ENCODE data around the gene DAAM2.

Gene DAAM2

DNA sequence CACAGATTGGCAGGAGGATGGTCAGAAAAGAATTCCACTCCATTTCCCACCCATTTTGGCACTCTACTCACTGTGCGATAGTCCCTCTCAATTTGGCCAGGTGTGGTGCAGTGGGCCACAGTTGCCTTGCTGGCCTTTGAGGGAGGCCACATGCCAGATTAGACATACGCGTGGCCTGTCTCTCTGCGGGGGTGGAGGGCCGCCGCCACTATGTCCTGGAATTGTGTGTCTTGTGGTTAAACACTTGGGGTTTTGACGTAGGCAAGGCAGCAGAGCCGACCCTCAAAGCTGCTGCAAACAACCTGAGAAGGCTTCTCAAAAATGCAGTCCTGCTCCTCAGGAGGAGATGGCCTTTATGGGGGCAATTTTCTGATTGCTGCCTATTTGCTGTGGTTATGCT lies 4.9 kb upstream of the DAAM2 start:
- no peak for DNase-seq (ENCODE audit: low read depth in 2 of 2, low spot score in 1 of 2)

DNA sequence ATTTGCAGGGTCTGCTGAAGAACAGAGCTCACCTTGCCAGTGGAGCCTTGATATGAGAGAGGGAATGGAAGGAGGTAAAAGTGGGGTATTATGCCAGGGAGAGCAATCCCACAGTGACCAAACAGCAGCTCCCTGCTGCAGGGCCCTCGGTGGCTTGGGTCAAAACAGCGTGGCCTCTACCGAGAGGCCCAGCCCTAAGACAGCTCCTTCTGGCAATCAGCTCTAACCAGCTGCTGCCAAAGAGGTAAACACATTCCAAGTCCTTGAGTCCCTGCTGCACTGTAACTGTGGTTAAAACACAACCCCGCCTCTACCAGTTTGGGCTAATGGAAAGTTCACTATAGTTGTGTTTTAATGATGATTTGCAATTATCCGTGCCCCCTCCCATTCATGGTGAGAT lies 1.4 kb upstream of the DAAM2 start:
- DNase-seq (ENCODE audit: low read depth in 2 of 2, low spot score in 1 of 2) = no peak

DNA sequence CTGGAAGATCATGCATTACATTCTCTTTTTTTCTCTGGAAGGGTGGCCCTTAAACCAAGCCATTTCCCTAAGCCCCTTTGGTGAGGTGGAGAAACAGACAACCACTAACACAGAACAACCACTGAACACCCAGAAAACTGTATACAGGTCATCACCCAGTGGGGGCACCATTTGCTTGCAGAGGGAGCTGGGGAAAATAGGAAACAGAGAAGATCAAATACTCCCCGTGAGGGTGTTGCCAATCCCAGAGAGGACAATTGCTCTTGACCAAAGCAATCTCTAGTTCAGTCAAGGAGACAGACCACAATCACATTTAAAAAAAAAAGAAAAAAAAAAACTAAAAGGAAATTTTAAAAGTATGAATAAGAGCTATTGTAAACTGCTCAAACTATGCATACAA lies 865 bp upstream of the DAAM2 start:
- no peak for DNase-seq (ENCODE audit: low read depth in 2 of 2, low spot score in 1 of 2)

DNA sequence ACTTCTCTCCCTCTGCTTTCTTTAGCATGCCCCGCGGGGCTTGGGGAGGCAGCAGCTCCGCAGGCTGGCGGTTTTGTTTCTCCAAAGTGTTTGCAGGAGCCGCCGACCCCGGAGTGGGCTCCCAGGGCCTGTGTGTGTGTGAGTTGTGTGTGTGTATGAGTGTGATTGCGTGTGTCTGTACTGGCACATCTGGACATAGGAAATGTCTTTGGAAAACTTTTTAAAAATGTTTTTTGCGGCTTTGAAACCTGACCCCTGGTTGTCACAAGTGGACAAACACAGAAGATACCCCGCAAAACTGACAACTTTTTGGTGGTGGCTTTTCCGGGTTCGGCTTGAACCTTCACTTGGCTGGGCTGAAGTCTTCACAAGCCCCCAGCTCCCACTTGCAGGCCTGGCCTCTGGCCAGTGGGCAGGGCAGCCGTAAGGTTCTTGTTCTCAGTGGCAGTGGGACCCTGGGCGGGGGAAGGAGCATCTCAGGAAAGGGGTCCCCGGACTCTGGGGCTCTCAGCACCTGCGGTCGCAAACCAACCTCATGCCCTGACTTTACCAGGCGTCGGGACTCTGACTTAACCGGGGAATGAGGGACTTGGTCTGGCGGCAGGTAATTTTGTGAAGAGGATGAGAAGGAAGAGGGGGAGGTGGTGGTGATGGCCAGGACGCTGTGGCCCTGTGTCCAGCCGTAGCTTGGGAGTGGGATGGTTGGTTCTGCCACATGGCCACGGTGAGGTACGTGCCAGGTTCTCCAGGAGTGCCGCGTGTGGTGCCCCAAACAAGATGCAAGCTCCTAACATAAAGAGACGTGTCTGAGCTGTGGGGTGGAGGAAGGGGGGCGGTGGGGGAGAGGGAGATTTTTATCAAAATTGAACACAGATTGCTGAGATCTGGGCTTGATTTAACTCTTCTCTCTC lies 619 bp downstream of the DAAM2 start:
- DNase-seq (ENCODE audit: low read depth in 2 of 2, low spot score in 1 of 2) = no peak

DNA sequence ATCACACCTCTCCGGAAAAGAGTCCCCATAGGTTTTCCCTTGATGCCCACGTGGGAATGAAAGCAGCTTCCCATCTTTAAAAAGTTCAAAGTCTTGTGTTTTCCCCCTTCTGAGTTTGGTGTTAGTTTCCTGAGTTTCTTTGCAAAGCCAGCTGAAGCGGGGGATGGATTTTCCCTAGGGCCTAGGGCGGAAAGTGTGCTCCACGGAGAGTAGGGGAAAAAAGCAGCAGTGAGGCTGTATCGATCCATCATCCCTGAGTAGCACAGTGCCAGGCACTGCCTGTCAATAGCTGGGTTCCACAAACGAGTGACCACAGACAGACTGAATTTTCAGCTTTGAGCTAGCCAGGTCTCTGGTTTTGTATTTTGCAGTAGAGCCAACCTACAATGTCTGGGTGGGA lies 1.3 kb downstream of the DAAM2 start:
- DNase-seq (ENCODE audit: low read depth in 2 of 2, low spot score in 1 of 2) = no peak

DNA sequence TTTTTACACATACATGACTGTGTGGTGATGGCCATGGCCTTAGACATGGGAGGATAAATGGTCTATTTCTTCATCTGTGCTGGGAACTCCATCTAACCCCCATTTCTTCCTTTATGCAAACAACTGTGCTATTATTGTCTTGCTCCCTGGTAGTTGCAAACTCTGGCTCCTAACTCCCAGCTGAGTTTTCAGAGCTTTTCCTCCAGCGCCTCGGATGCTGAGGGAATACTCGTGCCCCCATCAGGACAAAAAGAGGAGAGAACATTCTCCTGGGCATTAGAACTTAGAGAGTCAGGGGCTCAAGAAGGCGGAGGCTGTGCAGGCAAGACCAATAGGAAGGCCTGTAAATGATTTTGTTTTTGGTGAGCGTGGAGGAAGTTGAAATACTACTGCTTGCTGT lies 2.1 kb downstream of the DAAM2 start:
- DNase-seq (ENCODE audit: low read depth in 2 of 2, low spot score in 1 of 2) = no peak

DNA sequence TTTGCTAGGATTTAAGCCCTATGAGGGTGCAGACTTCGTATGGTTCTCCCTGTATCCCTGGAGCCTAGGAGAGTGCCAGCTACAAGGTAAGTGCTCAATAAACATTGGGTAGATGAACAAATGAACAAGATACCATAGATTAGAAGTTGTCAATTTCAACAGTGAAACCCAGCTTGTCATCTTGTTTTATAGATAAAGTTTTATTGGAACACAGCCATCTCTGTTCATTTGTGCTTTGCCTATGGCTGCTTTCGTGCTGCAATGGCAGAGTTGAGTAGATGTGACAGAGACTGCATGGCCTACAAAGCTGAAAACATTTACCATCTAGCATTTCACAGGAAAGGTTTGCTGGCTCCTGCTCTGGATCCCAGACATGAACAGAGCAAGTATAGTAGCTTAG lies 5.6 kb downstream of the DAAM2 start:
- no peak for DNase-seq (ENCODE audit: low read depth in 2 of 2, low spot score in 1 of 2)

DNA sequence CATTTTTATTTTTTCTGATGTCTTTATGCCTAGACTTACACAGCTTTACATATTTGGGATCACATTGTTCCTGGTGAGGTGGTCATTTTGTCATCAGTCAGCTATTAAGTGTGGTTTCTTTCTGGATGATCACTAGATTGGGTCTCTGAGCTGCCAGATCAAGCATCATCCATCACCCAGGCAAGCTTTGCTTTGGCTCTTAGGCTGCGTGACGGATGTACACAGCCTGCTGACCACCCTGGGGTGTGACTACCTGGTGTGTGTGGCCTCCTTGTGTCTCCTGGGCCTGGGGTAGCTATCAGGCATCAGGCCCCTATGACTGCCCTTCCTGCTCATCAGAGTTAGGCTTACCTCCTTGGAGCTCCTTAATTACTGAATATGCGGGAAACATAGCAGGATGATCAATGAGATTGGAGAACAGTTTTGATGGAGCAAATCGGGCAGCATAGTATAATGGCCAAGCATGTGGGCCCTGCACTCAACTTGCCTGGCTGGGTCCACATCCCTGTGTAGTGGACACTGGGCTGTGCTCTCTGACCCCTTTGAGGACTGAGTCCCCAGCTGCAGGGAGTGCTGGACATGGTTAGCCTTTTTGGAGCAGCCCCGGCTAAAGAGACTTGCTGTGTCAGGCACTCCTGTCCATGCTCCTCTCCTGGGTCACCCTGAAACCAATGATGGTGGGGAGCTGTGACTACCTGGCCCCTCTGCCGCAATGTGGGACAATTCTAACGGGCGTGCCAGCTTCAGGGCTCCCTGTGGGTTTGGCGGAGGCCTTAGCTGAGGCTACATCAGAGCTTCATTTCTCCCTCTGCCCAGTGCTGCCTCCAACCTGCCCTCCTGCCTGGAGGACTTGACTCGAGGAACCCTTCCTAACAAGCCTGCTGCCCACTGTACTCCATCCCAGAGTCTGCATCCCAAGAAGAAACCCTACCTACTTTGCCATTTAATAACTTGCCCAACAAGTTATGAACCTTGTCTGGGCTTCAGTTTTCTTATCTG lies 8.2 kb downstream of the DAAM2 start:
- no peak for DNase-seq (ENCODE audit: low read depth in 2 of 2, low spot score in 1 of 2)

DNA sequence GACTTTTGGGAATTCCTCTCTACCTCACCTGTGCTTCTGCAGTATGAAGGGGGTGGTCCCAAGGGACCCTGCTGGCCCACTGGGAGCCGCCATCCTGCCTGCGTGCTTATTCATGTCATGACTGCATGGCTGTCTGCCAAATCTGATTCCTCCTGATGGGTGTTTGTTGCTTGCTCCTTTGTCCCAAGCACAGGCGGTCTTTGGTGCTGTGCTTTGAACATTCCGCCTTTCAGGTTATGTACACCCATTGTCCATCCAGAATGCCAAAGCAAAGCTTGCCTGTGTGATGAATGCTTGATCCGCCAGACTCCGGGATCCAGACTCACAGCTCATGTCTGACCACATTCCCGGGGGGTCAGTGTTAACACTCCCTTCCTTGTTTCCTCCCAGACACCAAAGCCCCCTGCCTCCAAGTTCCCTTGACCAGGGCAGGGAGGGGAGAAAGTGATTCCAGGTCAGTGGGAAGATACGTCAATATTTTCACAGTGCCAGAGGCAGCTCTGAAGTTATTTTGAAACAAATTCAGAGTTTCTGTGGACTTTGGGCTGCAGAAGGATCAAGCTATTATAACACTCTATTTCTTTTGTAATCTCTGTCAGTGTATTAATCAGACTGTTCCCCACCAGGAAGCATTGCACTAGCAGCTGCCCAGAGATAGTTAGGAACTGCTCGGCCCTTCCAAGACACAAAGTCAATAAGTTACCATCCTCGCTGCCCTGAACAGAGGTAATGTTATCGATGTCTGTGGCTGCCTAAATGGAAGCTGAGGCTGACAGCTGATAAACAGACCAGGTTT lies 9.5 kb downstream of the DAAM2 start:
- DNase-seq (ENCODE audit: low read depth in 2 of 2, low spot score in 1 of 2) = no peak

DNA sequence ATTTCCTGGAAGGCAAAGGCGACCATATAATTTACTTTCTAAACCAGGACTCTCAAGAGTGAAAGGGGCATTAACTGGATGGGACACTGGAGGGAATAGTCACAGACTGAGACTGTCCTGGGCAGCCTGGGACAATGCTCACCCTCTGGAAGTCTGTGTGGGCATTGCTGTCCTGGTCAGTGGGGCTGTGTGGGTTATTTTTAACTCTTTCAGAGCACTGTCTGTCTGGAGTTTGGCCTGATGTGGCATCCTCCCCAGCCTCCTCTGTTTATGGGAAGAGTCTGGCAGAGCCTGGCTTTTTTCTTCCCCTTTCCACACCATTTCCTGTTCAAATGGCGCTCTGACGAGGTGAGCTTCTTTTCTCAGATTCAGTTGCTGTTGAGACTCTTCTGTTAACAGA lies 11.7 kb downstream of the DAAM2 start:
- no peak for DNase-seq (ENCODE audit: low read depth in 2 of 2, low spot score in 1 of 2)

DNA sequence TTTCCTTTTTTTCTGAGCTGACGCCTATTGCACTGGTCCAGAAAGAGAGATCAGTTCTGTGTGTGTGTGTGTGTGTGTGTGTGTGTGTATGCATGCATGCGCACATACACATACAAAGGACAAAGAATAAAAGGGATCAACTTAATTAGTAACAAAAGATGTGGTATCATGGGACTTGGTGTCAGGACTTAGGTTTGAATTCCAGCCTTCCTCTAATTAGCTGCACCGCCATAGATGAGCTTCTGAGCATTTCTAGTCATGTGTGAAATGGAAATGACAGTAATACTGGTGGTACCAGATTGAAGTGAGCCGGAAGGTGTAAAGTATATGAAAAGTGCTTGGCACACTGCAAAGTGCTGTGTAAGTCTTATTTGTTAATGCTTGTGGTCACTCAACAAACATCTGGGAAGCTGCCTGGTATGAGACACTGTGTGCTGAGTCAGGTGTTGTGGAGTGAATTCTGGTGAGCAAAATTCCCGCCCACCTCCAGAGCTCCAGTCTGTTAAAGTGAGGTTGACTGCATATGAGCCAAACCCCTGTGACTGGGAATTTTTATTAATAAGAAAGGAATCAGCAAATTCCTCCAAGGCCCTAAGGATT lies 12.4 kb downstream of the DAAM2 start:
- no peak for DNase-seq (ENCODE audit: low read depth in 2 of 2, low spot score in 1 of 2)

DNA sequence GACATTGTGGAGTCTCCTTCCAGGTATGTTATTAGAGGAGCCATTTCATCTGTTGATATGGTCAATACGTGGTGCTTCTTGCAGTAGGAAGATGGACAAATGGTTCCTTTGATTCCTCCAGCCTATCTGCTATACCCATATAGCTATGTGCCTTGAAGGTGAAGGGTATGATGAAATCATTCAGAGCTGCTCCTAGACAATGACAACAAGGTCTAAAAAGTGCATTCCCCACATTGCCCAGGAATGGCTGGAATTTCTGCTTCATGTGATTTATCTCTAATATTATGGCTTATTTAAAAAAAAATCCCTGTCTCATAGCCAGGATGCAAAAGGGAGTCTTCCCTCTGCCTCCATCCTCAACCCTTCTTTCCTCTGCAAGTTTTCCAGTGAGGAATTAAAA lies 14.1 kb downstream of the DAAM2 start:
- DNase-seq (ENCODE audit: low read depth in 2 of 2, low spot score in 1 of 2) = no peak

DNA sequence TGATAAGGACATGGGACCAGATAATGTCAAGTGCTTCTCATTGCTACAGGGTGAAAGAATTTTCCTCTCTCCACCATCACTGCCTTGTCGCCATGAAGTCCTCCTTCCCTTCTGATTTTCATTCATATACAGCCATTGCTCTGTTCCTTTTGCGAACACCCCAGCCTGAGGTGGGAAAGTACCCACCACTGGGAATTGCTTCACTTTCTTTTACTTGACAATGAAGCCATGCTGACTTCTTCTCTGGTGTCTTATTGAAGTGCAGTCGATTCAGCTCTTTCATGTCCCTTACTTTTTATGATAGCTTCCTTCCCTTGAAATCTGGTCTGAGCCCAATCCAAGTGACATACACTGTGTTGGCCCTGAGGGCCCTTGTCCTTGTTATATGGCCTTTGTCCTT lies 16.2 kb downstream of the DAAM2 start:
- DNase-seq (ENCODE audit: low read depth in 2 of 2, low spot score in 1 of 2) = no peak

DNA sequence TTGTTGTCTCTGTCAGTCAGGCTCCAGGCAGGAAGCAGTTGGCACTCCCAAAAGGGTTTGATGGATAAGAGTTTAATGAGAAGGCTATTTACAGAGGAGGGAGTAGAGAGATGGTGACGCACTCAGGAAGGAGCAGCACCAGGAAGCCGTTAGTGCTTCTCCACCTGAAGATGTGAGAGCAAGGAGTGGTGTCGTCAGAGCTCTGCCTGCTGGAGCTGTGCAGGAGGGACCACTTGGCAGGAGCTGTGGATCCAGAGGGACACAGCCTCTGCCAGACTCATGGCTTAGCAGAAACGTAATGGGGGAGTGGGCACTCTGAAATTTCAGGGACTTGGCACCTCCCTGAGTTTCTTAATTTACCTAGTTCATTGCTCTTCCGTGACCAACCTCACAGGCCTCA lies 16.8 kb downstream of the DAAM2 start:
- no peak for DNase-seq (ENCODE audit: low read depth in 2 of 2, low spot score in 1 of 2)

DNA sequence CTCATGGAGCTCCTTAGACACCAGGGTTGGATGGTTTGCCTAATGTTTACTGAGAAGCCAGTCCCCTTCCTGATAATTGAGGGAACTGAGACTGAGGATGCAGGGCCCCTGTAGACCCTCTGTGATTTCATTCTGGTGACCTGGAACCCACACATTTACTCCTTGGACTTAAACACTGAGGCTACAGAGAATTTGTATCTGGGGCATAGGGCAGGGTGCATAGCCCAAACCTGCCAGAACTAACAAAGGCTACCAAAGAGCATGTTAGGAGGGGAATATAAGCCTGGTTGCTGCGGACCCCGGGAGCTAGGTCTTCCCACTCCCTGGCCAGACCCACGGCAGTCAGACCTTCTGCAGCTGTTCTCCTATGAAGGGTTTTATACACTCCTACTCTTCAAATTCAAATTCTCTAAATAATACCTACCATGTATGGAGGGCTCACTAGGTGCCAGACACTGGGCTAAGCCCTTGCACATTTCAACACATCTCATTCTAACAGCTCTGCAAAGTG lies 19.7 kb downstream of the DAAM2 start:
- no peak for DNase-seq (ENCODE audit: low read depth in 2 of 2, low spot score in 1 of 2)

DNA sequence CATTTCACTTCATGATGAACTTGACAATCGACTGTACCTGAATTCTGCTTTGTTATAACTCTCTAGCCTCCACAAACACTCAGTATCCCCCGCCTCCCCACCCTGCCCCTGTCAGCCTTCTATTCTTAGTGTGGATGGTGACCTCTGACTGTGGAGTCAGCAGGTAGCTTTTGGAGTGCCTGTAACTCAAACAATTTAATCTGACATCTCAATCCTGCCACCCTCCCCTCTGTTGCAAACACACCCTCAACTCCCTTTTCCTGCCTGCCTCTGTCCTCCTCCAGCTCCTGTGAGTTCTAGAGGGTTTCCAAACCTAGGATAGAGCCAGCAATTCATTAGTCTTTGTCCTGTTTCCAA lies 20.3 kb downstream of the DAAM2 start:
- DNase-seq (ENCODE audit: low read depth in 2 of 2, low spot score in 1 of 2) = no peak

DNA sequence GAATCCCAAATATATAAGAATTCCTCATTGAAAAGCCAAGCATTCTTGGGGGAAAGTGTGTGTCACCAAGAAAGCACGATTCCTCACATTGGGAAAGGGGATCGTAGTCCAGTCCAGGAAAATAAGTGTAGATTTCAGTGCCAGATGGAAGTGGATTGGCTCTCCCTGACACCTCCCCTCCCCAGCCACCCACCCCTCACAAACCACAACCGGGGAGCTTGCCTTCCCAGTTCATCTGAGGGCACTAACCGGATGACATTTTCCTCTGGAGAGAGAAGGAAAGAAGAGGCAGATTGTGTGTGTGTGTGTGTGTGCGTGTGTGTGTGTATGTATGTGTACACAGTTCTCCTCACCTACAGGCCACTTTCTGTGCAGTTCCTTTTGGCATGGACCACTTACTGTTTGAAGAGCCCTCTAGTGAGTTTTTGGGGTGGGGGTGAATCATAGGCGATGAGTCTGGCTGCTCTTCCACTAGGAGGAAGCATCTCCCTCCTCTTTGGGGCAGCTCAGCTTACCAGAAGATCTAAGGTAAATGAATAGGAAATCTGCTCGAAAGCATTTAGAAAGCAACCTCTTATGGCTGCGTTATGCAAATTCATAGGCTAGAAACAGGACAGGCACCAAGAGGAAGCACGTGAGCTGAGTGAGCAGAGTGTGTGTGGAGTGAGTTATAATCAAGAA lies 20.8 kb downstream of the DAAM2 start:
- no peak for DNase-seq (ENCODE audit: low read depth in 2 of 2, low spot score in 1 of 2)

DNA sequence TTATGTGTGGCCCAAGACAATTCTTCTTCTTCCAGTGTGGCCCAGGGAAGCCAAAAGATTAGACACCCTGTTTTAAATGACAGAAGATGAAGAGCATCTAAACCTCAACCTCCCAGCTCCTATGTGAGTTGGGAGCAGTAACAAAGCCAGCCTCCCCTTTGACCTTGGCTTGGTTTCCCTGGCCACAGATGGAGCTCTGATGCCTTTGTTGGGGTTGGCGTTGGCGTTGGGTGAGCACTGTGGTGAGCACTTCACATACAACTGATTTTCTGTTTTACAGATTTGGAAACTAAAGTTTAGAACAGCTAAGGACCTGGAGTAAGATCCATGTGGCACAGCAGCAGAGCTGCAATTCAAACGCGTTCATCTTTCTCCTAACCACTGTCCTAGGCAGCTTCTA lies 22.1 kb downstream of the DAAM2 start:
- no peak for DNase-seq (ENCODE audit: low read depth in 2 of 2, low spot score in 1 of 2)

DNA sequence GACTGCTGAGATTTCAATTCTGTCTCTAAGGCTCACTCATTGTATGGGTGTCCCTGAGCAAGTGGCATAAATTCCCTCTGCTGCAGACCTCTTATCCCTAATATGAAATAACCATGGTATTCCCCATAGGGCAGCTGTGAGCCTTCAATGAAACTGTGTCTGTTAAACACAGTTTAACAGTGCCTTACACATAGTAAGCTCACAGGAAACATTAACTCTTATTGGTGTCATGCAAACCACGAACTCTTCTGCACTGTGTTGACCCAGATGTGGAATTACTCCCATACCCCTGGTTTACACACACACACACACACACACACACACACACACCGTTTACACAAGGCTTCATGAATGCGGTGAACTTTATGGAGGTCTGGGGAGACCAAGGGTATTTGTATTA lies 23.2 kb downstream of the DAAM2 start:
- DNase-seq (ENCODE audit: low read depth in 2 of 2, low spot score in 1 of 2) = no peak

DNA sequence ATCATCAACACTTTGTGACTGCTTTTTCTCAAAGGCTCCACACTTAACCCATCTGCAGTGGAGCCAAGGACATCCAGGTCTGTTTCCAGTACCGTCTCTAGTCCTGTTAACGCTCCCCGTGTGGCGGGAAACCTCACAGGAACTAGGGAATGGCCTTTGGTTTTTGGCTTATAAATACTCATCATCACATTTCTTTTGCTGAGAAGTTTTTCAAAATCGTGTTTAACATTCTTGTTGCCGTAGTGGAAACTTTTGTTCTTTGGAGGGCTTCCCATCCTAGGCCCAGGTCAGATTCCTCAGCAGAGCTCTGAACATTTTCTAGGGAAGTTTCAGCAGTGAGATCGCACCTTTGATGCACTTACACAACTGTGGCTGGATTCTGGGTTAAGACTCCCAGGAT lies 24.6 kb downstream of the DAAM2 start:
- no peak for DNase-seq (ENCODE audit: low read depth in 2 of 2, low spot score in 1 of 2)

Measured in stimulated activated CD8-positive, alpha-beta memory T cell treated with anti-CD3 and anti-CD28 coated beads, Interleukin-4, amount 100 ng/mL, for 1 hour (primary cell).